NB4 (cell line): Measurements from ENCODE around the gene PTPRD.

ENCODE experiments used
- DNase-seq: peaks from one replicate; pipeline ENCODE4 v3.0.0; 2010; ENCODE audit warnings: low read depth
- H3K4me3 ChIP-seq: one replicate; pipeline ENCODE4 v1.5.1; 2011; ENCODE audit warnings: mild to moderate bottlenecking, low read depth, low read length, moderate library complexity
- MAX ChIP-seq: IDR thresholded peaks from 2 replicates; pipeline ENCODE4 v1.6.1; 2011; ENCODE audit warnings: low read depth, low read length
- MYC ChIP-seq: IDR thresholded peaks from 2 replicates; pipeline ENCODE4 v1.6.1; 2011; ENCODE audit warnings: low read depth, low read length
- POLR2A ChIP-seq: IDR thresholded peaks from 2 replicates; pipeline ENCODE4 v1.6.1; 2011; ENCODE audit warnings: mild to moderate bottlenecking; ENCODE audit not compliant: insufficient read length; ENCODE audit errors: extremely low read depth
- TF ChIP-seq, protein P1 (sequence below): IDR thresholded peaks from one replicate; pipeline ENCODE4 v1.5.1; 2012; ENCODE audit warnings: low read depth, low read length

Gene PTPRD

DNA sequence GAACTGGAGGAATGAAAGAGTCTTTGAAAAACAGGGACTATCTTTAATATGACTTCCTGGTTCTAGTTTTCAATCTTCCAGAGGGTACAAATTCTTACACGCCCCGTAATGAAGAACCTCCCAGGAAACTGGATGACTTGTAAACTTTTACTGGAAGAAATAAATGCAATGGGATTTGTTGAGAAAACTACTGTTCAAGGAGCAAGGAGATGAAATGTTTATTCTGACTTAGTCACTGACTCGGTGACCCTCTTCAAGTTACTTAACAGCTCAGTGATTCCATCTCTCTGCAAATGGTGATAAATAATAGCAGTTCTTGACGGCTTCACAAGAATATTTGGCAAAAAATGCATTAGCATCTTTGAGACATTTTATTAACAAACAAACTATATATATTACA lies 858.6 kb downstream of the PTPRD start:
- no peak overlapping the region for H3K4me3 ChIP-seq
- DNase-seq: no peak
- TF ChIP-seq POLR2A (no peak), MYC (no peak), MAX (no peak)
- TF ChIP-seq, protein P1, sequence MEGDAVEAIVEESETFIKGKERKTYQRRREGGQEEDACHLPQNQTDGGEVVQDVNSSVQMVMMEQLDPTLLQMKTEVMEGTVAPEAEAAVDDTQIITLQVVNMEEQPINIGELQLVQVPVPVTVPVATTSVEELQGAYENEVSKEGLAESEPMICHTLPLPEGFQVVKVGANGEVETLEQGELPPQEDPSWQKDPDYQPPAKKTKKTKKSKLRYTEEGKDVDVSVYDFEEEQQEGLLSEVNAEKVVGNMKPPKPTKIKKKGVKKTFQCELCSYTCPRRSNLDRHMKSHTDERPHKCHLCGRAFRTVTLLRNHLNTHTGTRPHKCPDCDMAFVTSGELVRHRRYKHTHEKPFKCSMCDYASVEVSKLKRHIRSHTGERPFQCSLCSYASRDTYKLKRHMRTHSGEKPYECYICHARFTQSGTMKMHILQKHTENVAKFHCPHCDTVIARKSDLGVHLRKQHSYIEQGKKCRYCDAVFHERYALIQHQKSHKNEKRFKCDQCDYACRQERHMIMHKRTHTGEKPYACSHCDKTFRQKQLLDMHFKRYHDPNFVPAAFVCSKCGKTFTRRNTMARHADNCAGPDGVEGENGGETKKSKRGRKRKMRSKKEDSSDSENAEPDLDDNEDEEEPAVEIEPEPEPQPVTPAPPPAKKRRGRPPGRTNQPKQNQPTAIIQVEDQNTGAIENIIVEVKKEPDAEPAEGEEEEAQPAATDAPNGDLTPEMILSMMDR: no peak

DNA sequence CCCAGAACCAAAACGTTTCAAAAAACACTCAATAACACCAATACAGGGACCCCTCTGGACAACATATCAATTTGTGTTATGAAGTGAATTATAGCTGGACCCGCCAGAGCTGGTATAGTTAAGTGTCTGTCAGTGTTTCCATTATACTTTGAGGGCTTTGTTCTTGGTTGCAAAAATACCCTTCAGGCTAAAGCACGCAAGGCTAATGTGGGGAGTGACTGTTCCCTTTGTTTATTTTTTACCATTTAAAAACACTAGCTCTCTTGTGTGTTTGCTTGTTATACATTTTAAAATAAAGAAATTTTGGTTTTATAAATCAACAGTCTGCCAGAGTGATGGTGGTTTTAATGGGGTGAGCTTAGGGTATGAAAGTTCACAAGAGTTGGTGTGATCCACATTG lies 859.5 kb downstream of the PTPRD start:
- DNase-seq: no peak
- H3K4me3 ChIP-seq: no peak overlapping the region
- TF ChIP-seq MAX (no peak), POLR2A (no peak), MYC (no peak)
- TF ChIP-seq, protein P1: no peak

- DNase-seq: no peak
- no peak overlapping the region for H3K4me3 ChIP-seq
- TF ChIP-seq, protein P1: no peak
- TF ChIP-seq MYC: no peak
- no peak for TF ChIP-seq MAX
- no peak for TF ChIP-seq POLR2A
Measured at GRCh38 chr9:9752722-9753121, 860.1 kb downstream of the PTPRD start.

DNA sequence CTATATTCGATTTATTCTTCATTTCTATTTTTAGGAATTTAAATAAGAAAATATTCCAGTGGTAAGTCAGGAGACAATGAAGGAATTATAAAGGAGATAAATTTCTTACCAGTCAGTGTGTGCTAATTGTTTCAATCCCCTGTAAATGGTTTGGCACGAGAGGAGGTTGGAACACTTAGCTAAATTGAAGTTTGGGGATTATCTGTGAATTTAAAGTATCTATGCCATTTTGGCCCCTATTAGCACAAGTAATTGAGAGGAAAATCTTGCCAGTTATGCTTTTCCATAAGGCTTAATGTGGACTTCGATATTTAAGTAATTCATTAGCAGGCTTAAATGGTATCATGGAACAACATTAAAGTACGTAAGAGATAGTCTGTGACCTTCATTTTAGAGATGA lies 860.8 kb downstream of the PTPRD start:
- TF ChIP-seq MAX (no peak), POLR2A (no peak)
- no peak overlapping the region for H3K4me3 ChIP-seq
- no peak for DNase-seq

DNA sequence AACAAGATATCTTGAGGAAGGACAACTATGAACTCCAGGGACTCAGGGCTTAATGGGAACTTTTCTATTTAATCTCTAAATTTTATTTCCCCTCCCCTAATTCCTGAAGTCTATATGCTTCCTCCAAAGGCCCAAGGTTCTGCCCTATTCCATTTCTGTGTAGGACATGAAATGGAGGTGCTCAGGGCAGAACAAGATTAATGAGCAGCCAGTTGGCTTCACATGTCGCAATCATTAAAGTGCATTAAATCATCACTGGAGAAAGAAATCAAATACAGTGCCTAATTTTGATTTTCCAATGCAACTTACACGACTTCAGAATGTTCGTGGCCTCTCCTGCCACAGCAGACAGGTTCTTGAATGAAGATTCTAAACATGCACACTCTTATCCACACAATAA lies 862.1 kb downstream of the PTPRD start:
- no peak for DNase-seq
- TF ChIP-seq MYC (no peak), MAX (no peak), POLR2A (no peak)
- TF ChIP-seq, protein P1: no peak
- H3K4me3 ChIP-seq: no peak overlapping the region

GRCh38 chr9:9749591-9749990 lies 863.2 kb downstream of the PTPRD start:
- TF ChIP-seq, protein P1: no peak
- no peak for DNase-seq
- H3K4me3 ChIP-seq: no peak overlapping the region
